PC-3 (cell line): ENCODE measurements around the gene MIF4GD.

Experiments
- EZH2 ChIP-seq: fragments of 300-600 bp; sonication (generic); IDR thresholded peaks from one replicate; pipeline ENCODE4 v1.6.1; 2017; ENCODE audit warnings: antibody characterized with exemption, mild to moderate bottlenecking, low read length; ENCODE audit not compliant: unreplicated experiment
- TF ChIP-seq, protein P1 (sequence below): fragments of 300-600 bp; sonication (generic); conservative IDR thresholded peaks from 2 replicates; pipeline ENCODE4 v1.5.1; 2017; ENCODE audit warnings: antibody characterized with exemption, low read depth, mild to moderate bottlenecking, low read length

DNA sequence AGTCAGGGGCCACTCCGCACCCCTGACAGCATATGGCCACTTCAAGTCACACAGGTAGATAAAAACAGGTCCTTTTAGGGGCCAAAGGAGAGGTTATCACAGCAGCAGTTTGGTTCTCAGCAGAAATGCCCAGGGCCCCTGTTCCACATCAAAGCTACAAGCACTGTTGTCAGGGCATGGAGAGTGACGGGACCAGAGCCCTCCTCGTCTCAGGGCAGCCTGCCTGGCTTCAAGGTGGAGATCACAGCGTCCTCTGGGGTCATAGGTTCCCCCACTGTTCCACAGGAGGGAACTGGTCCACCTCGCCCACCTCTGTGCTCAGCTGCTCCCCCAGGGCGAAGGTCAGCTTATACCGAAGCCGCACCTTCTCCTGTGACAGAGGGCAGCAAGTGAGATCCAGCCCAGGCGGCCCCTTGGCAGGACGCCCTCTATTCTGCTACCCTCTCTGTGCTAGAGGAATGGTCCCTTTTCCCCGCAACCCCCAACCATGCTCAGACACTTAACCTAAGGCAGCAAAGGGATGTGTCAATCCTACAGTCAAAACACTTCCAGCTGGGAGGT is 32.9 kb downstream of the MIF4GD start:
- TF ChIP-seq, protein P1, sequence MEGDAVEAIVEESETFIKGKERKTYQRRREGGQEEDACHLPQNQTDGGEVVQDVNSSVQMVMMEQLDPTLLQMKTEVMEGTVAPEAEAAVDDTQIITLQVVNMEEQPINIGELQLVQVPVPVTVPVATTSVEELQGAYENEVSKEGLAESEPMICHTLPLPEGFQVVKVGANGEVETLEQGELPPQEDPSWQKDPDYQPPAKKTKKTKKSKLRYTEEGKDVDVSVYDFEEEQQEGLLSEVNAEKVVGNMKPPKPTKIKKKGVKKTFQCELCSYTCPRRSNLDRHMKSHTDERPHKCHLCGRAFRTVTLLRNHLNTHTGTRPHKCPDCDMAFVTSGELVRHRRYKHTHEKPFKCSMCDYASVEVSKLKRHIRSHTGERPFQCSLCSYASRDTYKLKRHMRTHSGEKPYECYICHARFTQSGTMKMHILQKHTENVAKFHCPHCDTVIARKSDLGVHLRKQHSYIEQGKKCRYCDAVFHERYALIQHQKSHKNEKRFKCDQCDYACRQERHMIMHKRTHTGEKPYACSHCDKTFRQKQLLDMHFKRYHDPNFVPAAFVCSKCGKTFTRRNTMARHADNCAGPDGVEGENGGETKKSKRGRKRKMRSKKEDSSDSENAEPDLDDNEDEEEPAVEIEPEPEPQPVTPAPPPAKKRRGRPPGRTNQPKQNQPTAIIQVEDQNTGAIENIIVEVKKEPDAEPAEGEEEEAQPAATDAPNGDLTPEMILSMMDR: no peak
- TF ChIP-seq EZH2: no peak
